Measurements from ENCODE around the gene ACTA2.

DNA sequence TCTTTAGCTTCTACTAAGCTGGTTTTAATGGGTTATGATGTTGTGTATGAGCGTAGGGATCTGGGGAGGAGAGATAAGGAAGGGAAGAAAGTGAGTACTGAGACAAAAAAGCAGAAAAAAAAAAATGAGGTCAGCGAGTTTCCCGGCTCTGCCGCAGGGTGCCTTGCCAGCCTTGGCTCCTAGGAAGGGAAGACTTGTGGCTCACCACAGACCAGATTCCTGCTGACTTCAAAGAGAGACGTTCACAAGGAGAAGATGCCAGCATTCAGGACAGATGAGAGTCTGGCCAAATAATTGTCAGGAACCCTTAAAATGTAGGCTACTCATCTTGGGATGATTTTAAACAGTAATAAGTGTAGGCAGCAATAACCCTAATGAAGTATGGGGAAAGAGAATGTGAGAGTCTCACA lies 26.6 kb upstream of the ACTA2 start:
- TF ChIP-seq, protein P1, sequence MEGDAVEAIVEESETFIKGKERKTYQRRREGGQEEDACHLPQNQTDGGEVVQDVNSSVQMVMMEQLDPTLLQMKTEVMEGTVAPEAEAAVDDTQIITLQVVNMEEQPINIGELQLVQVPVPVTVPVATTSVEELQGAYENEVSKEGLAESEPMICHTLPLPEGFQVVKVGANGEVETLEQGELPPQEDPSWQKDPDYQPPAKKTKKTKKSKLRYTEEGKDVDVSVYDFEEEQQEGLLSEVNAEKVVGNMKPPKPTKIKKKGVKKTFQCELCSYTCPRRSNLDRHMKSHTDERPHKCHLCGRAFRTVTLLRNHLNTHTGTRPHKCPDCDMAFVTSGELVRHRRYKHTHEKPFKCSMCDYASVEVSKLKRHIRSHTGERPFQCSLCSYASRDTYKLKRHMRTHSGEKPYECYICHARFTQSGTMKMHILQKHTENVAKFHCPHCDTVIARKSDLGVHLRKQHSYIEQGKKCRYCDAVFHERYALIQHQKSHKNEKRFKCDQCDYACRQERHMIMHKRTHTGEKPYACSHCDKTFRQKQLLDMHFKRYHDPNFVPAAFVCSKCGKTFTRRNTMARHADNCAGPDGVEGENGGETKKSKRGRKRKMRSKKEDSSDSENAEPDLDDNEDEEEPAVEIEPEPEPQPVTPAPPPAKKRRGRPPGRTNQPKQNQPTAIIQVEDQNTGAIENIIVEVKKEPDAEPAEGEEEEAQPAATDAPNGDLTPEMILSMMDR (IDR thresholded peaks at IDR 0.05): no peak
- TF ChIP-seq EP300 (IDR thresholded peaks at IDR 0.05) (peak in 1 of 2 donors; percentile 55), POLR2A (IDR thresholded peaks at IDR 0.05) (no peak)

Measured in tibial nerve (tissue), 4 donors.